GM15510 (cell line): ENCODE results near the gene MTIF3.

ENCODE experiments used
- POLR2A ChIP-seq: IDR thresholded peaks from 3 replicates; pipeline ENCODE4 v1.6.1; 2011; ENCODE audit warnings: borderline replicate concordance; ENCODE audit not compliant: insufficient read length; ENCODE audit errors: extremely low read depth

MTIF3 gene, protein sequence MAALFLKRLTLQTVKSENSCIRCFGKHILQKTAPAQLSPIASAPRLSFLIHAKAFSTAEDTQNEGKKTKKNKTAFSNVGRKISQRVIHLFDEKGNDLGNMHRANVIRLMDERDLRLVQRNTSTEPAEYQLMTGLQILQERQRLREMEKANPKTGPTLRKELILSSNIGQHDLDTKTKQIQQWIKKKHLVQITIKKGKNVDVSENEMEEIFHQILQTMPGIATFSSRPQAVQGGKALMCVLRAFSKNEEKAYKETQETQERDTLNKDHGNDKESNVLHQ

GRCh38 chr13:27449936-27450828, at the start of gene MTIF3:
Gene MTIF3, minus strand, starts transcription at chr13:27450564. Its CDS starts 10,116 bp downstream, at chr13:27440448.
- TF ChIP-seq POLR2A, result peak; percentile 82

DNA sequence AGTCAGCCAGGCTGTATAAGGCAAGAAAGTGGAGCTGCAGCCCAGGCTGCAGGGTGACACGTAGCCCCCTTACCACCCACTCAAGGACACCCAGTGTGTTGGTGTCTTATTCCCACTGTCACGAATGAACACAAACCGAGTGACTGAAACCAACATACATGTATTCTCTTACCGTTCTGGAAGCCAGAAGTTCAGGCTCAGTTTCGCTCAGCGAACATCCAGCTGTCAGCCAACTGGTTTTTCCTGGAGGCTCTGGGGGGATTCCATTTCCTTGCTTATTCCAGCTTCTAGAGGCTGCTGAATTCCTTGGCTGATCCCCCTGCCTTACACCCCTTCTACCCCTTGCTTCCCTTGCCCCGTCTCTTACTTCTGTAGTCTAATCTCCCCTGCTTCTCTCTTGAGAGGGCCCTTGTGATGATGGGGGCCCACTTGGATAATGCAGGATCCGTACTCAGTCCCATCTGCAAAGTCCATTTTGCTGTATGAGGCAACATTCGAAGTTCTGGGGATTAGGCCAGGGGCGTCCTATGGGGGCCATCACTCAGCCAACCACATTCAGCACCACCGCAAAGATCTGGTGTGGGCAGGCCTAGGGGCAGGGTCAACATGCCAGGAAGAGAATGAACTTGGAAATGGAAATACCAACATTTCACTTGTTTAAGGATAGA, 47.3 kb upstream of the MTIF3 start:
- no peak for TF ChIP-seq POLR2A

DNA sequence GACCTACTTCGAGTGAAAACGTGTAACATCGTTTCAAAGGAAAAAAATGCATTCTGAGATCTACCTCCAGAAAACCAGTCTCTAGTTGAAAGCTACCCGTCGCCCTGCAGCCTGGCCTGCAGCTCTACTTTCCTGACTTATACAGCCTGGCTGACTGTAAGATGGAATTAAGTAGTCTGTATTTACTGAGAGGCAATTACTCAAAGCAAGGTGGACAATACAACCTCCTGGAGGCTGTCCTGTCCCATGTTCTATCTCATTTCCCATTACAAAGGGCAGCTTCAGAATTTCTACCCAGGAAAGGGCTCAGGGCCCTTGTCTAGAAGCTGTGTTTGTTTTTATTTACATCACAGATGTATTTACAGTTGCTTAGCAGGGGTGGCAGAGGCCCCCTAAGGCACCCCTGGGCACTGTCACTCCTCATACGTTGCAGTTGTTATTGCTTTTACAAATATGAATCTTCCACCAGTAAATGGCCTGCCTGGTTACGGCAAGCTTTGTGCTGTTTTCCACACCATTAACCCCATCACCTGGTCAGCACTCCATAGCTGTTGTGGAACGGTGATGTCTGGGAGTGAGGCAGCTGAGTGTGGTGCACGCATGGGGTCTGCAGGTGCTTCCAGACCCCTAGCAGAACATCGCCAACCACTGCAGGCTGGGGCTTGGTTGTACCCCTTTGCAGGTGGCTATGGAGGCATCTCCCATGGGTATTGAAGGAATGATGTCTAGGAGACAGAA, 46.3 kb upstream of the MTIF3 start:
- no peak for TF ChIP-seq POLR2A

DNA sequence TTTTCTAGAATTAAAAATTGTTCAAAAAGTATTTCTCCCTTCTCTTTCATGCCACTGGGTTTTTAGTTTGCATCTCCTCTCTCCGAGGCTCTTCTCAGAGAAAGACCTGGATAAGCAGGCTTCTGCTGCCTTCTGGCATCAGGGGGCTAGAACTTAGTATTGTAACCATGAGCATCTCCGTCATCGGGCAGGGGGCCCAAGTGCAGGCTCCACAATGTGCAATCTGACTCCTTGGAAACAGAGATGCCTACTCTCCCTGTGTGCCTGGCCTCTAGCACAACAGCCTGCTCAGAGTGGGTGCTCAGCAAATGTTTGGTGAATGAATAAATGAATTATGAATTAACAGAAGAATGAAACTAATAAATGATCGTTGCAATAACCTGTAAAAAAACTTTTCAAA, 45.6 kb upstream of the MTIF3 start:
- TF ChIP-seq POLR2A, result no peak

- TF ChIP-seq POLR2A, result no peak
These were observed 45.2 kb upstream of the MTIF3 start for GRCh38 chr13:27495551-27495950.

DNA sequence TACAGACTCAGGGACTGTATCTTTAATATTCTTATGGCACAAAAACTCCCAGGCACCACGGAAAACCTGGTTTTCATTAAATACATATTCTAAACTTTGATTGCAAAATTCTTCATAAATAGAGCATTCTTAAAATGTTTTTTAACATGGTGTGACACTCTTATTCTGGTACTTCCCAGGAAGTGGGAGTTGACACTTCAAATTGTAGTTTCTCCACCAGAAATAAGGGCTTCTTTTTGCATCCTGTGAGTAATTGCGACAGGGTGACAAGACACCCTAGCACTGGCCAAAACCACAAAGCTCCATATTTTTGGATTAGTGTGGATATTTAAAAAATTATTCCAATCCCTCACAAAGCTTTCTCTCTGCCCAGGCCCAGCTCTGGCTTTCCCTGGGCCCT, 43.6 kb upstream of the MTIF3 start:
- TF ChIP-seq POLR2A, result no peak

DNA sequence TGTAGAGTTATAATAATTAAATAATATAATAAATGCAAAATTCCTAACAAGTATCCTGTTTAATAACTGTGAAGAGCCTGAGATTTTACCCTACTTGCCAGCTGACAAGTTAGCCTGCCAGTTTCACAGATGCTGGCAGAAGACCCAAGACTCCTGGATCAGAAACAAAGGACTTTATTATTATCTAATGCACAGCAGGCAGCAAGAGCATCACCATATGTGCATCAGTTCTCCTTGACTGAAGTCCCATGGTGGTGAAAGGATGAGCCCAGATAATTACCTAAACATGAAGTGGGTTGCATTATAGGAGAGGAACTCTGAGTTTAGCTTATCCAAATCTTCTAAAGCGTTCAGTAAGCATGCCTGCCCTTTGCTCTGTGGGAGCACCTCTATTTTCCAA, 39.1 kb upstream of the MTIF3 start:
- TF ChIP-seq POLR2A, result no peak

- no peak for TF ChIP-seq POLR2A
These were observed 37.4 kb upstream of the MTIF3 start for GRCh38 chr13:27487776-27488175.

DNA sequence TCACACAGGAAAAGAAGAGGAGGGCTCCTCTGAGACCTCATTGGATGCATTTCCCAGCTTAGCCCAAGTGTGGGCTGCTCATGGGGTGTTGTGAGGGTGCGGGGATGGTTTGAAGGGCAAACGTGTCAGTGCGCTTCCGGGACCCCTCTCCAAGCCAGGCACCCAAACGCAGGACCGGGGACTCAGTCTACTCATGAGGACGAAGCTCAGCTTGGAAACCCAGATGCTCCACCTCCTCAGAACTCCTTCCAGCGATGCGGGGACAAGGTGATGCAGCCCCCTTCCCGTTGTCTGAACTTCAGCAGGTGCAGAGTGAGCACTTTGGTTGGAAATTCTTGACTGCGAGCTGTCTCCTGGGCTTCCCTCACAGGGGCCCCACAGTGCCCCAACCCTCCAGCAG, 33.1 kb upstream of the MTIF3 start:
- TF ChIP-seq POLR2A, result no peak

- TF ChIP-seq POLR2A, result peak; percentile 18
These were observed 32.6 kb upstream of the MTIF3 start for GRCh38 chr13:27482983-27483382.

DNA sequence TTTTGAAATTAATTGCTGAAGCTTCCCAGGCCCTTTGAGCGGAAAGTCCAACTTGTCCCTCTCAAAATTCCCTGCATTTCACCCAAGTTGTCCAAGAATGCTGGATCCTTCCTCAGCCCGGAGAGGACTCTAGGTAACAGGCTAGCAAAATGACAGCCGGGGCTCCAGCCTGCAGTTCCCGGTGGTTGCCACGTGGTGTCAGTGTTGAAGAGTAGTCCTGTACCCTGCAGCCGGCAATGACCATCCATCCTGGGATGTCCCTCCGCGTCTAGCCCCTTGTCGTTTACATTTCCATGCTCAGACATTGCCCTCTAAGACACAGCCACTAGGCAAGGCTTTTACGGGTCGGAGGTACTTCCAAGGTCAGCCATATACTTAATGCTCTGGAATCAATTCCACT, 31.4 kb upstream of the MTIF3 start:
- TF ChIP-seq POLR2A, result no peak

DNA sequence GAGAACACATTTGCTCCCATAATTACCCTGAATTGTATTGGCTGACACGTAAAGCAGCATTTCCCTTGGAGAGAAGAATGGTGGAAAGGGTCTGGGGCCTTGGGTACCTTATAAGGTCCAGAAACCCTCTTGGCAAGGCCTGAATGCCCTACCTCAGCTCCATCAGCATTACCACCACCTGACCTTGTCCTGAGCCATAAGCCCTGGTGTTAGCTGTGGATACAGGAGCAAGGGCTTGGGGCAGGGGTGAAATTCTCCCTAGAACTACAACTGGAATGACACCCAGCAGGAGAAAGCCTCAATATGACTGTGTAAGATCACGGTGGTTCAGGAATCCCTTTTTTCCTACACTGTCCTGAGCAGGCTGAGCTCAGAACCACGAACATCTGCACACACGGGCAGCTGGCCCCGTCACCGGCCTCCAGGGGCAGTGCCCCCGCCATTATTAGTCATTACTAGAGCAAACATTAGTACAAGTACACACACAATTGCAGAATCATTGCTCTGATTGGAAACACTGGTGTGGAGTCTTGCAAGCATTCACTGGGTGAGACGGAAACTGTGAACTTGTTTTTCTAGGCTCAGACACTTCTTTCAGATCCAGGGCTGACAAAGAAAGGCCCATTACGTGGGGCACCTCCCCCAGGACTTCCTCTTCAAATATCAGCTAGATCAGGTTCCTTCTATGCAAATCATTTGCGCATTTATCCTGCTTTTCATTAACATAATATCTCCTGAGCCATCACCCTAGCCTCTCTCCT, 26.8 kb upstream of the MTIF3 start:
- TF ChIP-seq POLR2A, result no peak

GRCh38 chr13:27474751-27475268, 24.4 kb upstream of the MTIF3 start:
- TF ChIP-seq POLR2A, result no peak

DNA sequence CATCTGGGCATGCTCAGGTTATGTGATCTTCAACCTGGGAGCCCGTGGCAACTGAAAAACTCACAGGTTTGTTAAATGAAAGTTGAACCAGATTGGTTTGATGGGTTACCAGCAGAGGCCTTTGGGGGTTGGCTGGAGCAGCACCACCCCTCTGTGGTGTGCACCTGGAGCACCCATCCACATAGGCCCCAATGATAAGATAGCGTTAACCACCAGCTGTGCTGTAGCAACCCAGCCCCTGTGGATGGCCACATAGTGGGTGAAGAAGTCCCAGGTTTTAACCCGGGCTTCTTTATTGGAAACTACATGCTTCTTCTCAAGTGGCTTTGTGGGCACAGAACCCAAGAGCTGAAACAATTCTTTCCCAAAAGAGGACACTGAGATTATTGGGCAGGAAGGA, 22.6 kb upstream of the MTIF3 start:
- no peak for TF ChIP-seq POLR2A
